HepG2 (cell line): ENCODE data around the gene P2RX5. TPM values are rescaled to one million over a fixed set of nuclear protein-coding genes. Genes with fewer than 3 reads are reported as not detected.

ENCODE experiments used
- ARID4A ChIP-seq: sonication (generic); formaldehyde crosslinking; IDR thresholded peaks from 2 replicates; pipeline ENCODE4 v1.5.0; 2020; ENCODE audit warnings: mild to moderate bottlenecking, missing genetic modification reagents, borderline replicate concordance
- CBX2 ChIP-seq, 2 experiments: fragments of 200-600 bp in 1 of 2; sonication (generic); formaldehyde crosslinking in 1 of 2; IDR thresholded peaks; 2 replicates each; pipeline versions ENCODE4 v1.7.0 to v1.8.1; 2018 to 2022; ENCODE audit warnings: low read depth in 2 of 2, low read length in 1 of 2, mild to moderate bottlenecking in 1 of 2, missing genetic modification reagents in 1 of 2
- HNRNPUL1 ChIP-seq: fragments of 200-400 bp; formaldehyde crosslinking; IDR thresholded peaks from 2 replicates; pipeline ENCODE4 v1.6.1; 2017; ENCODE audit warnings: low read depth, mild to moderate bottlenecking, low read length, moderate library complexity
- ISL2 ChIP-seq: sonication (generic); formaldehyde crosslinking; IDR thresholded peaks from 2 replicates; pipeline ENCODE4 v1.5.0; 2020; ENCODE audit warnings: missing genetic modification reagents
- KLF12 ChIP-seq: sonication (generic); formaldehyde crosslinking; IDR thresholded peaks from 2 replicates; pipeline ENCODE4 v1.4.0; 2020; ENCODE audit warnings: missing genetic modification reagents, borderline replicate concordance
- NCOA1 ChIP-seq: sonication (generic); formaldehyde crosslinking; IDR thresholded peaks from 2 replicates; pipeline ENCODE4 v1.9.0; 2021; ENCODE audit warnings: missing genetic modification reagents
- ZNF24 ChIP-seq: fragments of 450-650 bp; IDR thresholded peaks from 2 replicates; pipeline ENCODE4 v1.6.1; 2017; ENCODE audit warnings: antibody characterized with exemption, mild to moderate bottlenecking
- polyA plus RNA-seq, 8 experiments: library from polyadenylated mRNA; depleted of rRNA in 3 of 8; stranded (reverse) in 7 of 8; unstranded in 1 of 8; fragments of >200 nt; fragmentation: Illumina TruSeq in 4 of 8; extraction: Trizol in 4 of 8; gene quantifications; 2 replicates each; pipeline versions ENCODE4 v1.2.1 to v1.2.3, GENCODE V29; 2011 to 2016; ENCODE audit warnings: low read depth in 4 of 8, missing spikeins in 1 of 8, mixed read lengths in 1 of 8; ENCODE audit not compliant: insufficient read depth in 1 of 8
- total RNA-seq, 5 experiments: library from RNA; depleted of rRNA; stranded (reverse); fragments of >200 nt; fragmentation: Illumina TruSeq; extraction: Trizol; gene quantifications; 2 replicates each; pipeline ENCODE4 v1.2.3, GENCODE V29; 2016; ENCODE audit warnings: low read depth in 1 of 5
- TF ChIP-seq, protein P1 (sequence below): sonication (generic); formaldehyde crosslinking; IDR thresholded peaks from 2 replicates; pipeline ENCODE4 v1.5.1; 2020; ENCODE audit warnings: mild to moderate bottlenecking, missing genetic modification reagents, borderline replicate concordance
- TF ChIP-seq, protein P2 (sequence below): sonication (generic); formaldehyde crosslinking; IDR thresholded peaks from 2 replicates; pipeline ENCODE4 v1.4.0; 2020; ENCODE audit warnings: missing genetic modification reagents, mild to moderate bottlenecking, borderline replicate concordance
- TF ChIP-seq, protein P3 (sequence below): sonication (generic); formaldehyde crosslinking; IDR thresholded peaks from 2 replicates; pipeline ENCODE4 v1.4.0; 2020; ENCODE audit warnings: missing genetic modification reagents, borderline replicate concordance

The P2RX5 gene
- total and polyA plus RNA-seq, 2 of the 13 experiments (the other 11 are each of a cell fraction or from before 2014, with no cell fraction given) = 0.95 to 1.7 TPM

- TF ChIP-seq KLF12 (CRISPR knock-in tag) (no peak), ISL2 (peak; percentile 68), HNRNPUL1 (0 out of 2 replicates have a peak, but pooled peaks have one; percentile 33), ARID4A (CRISPR knock-in tag) (peak; percentile 100), CBX2 (IDR thresholded peaks at IDR 0.05; ENCODE audit: low read depth, low read length) (no peak), CBX2 (CRISPR knock-in tag; IDR thresholded peaks at IDR 0.05; ENCODE audit: low read depth) (0 out of 2 replicates have a peak, but pooled peaks have one; percentile 75), ZNF24 (no peak), NCOA1 (CRISPR knock-in tag) (no peak)
- TF ChIP-seq, protein P1, sequence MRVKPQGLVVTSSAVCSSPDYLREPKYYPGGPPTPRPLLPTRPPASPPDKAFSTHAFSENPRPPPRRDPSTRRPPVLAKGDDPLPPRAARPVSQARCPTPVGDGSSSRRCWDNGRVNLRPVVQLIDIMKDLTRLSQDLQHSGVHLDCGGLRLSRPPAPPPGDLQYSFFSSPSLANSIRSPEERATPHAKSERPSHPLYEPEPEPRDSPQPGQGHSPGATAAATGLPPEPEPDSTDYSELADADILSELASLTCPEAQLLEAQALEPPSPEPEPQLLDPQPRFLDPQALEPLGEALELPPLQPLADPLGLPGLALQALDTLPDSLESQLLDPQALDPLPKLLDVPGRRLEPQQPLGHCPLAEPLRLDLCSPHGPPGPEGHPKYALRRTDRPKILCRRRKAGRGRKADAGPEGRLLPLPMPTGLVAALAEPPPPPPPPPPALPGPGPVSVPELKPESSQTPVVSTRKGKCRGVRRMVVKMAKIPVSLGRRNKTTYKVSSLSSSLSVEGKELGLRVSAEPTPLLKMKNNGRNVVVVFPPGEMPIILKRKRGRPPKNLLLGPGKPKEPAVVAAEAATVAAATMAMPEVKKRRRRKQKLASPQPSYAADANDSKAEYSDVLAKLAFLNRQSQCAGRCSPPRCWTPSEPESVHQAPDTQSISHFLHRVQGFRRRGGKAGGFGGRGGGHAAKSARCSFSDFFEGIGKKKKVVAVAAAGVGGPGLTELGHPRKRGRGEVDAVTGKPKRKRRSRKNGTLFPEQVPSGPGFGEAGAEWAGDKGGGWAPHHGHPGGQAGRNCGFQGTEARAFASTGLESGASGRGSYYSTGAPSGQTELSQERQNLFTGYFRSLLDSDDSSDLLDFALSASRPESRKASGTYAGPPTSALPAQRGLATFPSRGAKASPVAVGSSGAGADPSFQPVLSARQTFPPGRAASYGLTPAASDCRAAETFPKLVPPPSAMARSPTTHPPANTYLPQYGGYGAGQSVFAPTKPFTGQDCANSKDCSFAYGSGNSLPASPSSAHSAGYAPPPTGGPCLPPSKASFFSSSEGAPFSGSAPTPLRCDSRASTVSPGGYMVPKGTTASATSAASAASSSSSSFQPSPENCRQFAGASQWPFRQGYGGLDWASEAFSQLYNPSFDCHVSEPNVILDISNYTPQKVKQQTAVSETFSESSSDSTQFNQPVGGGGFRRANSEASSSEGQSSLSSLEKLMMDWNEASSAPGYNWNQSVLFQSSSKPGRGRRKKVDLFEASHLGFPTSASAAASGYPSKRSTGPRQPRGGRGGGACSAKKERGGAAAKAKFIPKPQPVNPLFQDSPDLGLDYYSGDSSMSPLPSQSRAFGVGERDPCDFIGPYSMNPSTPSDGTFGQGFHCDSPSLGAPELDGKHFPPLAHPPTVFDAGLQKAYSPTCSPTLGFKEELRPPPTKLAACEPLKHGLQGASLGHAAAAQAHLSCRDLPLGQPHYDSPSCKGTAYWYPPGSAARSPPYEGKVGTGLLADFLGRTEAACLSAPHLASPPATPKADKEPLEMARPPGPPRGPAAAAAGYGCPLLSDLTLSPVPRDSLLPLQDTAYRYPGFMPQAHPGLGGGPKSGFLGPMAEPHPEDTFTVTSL (CRISPR knock-in tag) = 0 out of 2 replicates have a peak, but pooled peaks have one; percentile 15
- TF ChIP-seq, protein P2, sequence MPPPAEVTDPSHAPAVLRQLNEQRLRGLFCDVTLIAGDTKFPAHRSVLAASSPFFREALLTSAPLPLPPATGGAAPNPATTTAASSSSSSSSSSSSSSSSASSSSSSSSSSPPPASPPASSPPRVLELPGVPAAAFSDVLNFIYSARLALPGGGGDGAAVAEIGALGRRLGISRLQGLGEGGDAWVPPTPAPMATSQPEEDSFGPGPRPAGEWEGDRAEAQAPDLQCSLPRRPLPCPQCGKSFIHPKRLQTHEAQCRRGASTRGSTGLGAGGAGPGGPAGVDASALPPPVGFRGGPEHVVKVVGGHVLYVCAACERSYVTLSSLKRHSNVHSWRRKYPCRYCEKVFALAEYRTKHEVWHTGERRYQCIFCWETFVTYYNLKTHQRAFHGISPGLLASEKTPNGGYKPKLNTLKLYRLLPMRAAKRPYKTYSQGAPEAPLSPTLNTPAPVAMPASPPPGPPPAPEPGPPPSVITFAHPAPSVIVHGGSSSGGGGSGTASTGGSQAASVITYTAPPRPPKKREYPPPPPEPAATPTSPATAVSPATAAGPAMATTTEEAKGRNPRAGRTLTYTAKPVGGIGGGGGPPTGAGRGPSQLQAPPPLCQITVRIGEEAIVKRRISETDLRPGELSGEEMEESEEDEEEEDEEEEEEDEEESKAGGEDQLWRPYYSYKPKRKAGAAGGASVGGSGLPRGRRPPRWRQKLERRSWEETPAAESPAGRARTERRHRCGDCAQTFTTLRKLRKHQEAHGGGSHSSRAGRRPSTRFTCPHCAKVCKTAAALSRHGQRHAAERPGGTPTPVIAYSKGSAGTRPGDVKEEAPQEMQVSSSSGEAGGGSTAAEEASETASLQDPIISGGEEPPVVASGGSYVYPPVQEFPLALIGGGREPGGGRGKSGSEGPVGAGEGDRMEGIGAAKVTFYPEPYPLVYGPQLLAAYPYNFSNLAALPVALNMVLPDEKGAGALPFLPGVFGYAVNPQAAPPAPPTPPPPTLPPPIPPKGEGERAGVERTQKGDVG (CRISPR knock-in tag) = no peak
- TF ChIP-seq, protein P3, sequence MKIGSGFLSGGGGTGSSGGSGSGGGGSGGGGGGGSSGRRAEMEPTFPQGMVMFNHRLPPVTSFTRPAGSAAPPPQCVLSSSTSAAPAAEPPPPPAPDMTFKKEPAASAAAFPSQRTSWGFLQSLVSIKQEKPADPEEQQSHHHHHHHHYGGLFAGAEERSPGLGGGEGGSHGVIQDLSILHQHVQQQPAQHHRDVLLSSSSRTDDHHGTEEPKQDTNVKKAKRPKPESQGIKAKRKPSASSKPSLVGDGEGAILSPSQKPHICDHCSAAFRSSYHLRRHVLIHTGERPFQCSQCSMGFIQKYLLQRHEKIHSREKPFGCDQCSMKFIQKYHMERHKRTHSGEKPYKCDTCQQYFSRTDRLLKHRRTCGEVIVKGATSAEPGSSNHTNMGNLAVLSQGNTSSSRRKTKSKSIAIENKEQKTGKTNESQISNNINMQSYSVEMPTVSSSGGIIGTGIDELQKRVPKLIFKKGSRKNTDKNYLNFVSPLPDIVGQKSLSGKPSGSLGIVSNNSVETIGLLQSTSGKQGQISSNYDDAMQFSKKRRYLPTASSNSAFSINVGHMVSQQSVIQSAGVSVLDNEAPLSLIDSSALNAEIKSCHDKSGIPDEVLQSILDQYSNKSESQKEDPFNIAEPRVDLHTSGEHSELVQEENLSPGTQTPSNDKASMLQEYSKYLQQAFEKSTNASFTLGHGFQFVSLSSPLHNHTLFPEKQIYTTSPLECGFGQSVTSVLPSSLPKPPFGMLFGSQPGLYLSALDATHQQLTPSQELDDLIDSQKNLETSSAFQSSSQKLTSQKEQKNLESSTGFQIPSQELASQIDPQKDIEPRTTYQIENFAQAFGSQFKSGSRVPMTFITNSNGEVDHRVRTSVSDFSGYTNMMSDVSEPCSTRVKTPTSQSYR (CRISPR knock-in tag) = no peak
Measured at GRCh38 chr17:3723556-3724377, 27.8 kb upstream of the P2RX5 start, which contains the start of gene HASPIN (continued).
